H1 (cell line): Measurements from ENCODE around the gene ITSN1. TPM values are rescaled to one million over a fixed set of nuclear protein-coding genes. Genes with fewer than 3 reads are reported as not detected.

Experiments used
- CTCF ChIA-PET: fragments of 300-600 bp; sonication (Branson Sonifier 250); formaldehyde crosslinking; loops from one replicate; lab custom pipeline; 2021; ENCODE audit not compliant: partially characterized antibody; lab: Charles Lee
- POLR2A ChIA-PET: fragments of 300-600 bp; sonication (Branson Sonifier 250); formaldehyde crosslinking; loops from one replicate; lab custom pipeline; 2021; ENCODE audit warnings: inconsistent platforms; ENCODE audit not compliant: partially characterized antibody; lab: Charles Lee
- DNase-seq, 2 experiments: peaks; one replicate each; pipeline versions ENCODE4 v3.0.0 to v3.0.0-alpha.2; 2010 to 2022; ENCODE audit warnings: low spot score in 2 of 2, low read depth in 1 of 2, mixed read lengths in 1 of 2
- FAIRE-seq: peaks from 2 replicates; lab custom pipeline; 2011; peaks lifted over from hg19 to GRCh38; lab: Jason Lieb, UNC
- H2AFZ ChIP-seq: 2 replicates; pipeline ENCODE4 v1.8.1; 2012; ENCODE audit warnings: low read length, inconsistent platforms
- H2AK5ac ChIP-seq: 2 replicates; pipeline ENCODE4 v1.6.1; 2013; ENCODE audit warnings: low read depth, low read length
- H2BK120ac ChIP-seq: replicated peaks from 2 replicates; pipeline ENCODE3; 2013; ENCODE audit warnings: low read depth, low read length, inconsistent platforms
- H2BK12ac ChIP-seq: 2 replicates; pipeline ENCODE4 v1.6.1; 2013; ENCODE audit warnings: low read depth, low read length
- H2BK15ac ChIP-seq: 2 replicates; pipeline ENCODE4 v1.6.1; 2013; ENCODE audit warnings: low read length
- H2BK20ac ChIP-seq: 2 replicates; pipeline ENCODE4 v1.6.1; 2013; ENCODE audit warnings: low read length
- H2BK5ac ChIP-seq: 2 replicates; pipeline ENCODE4 v1.6.1; 2013; ENCODE audit warnings: low read depth, low read length
- H3K14ac ChIP-seq: 2 replicates; pipeline ENCODE4 v1.6.1; 2013; ENCODE audit warnings: inconsistent platforms; ENCODE audit not compliant: insufficient read length
- H3K18ac ChIP-seq: 2 replicates; pipeline ENCODE4 v1.6.1; 2013; ENCODE audit warnings: low read length; ENCODE audit errors: extremely low read depth
- H3K23ac ChIP-seq: 2 replicates; pipeline ENCODE4 v1.6.1; 2013; ENCODE audit warnings: inconsistent platforms; ENCODE audit not compliant: insufficient read length
- H3K23me2 ChIP-seq: 2 replicates; pipeline ENCODE4 v1.6.1; 2013; ENCODE audit warnings: low read depth, low read length
- H3K27ac ChIP-seq: 2 replicates; pipeline ENCODE4 v1.6.1; 2011; ENCODE audit warnings: low read depth, low read length, inconsistent platforms
- H3K27me3 ChIP-seq, 4 experiments: replicated peaks in 1 of 4; 1 replicate in 1 of 4; 2 replicates in 3 of 4; pipeline versions ENCODE4 v1.6.1 to v1.8.1; 2011 to 2013; ENCODE audit warnings: low read length in 3 of 4, mild to moderate bottlenecking in 3 of 4, inconsistent platforms in 2 of 4, mixed read lengths in 2 of 4, moderate library complexity in 1 of 4; ENCODE audit not compliant: control insufficient read depth in 3 of 4, insufficient read depth in 3 of 4; ENCODE audit errors: extremely low read depth in 1 of 4
- H3K36me3 ChIP-seq, 4 experiments: 2 replicates each; pipeline versions ENCODE4 v1.6.1 to v1.8.1; 2011 to 2013; ENCODE audit warnings: mild to moderate bottlenecking in 4 of 4, low read length in 3 of 4, moderate library complexity in 2 of 4, control low read depth in 1 of 4, inconsistent platforms in 1 of 4; ENCODE audit not compliant: insufficient read depth in 4 of 4, control insufficient read depth in 2 of 4
- H3K4ac ChIP-seq: replicated peaks from 2 replicates; pipeline ENCODE3; 2013; ENCODE audit warnings: low read length, low read depth, mixed read lengths, inconsistent platforms; ENCODE audit not compliant: insufficient read length
- H3K4me1 ChIP-seq, 4 experiments: replicated peaks in 1 of 4; 1 replicate in 1 of 4; 2 replicates in 3 of 4; pipeline versions ENCODE4 v1.6.1 to v1.8.1; 2011 to 2013; ENCODE audit warnings: low read length in 3 of 4, inconsistent platforms in 2 of 4, mixed read lengths in 1 of 4; ENCODE audit not compliant: insufficient read depth in 4 of 4, control insufficient read depth in 3 of 4
- H3K4me2 ChIP-seq, 2 experiments: 2 replicates each; pipeline versions ENCODE4 v1.6.1 to v1.8.1; 2011 to 2013; ENCODE audit warnings: low read depth in 2 of 2, low read length in 2 of 2, control low read depth in 1 of 2, inconsistent platforms in 1 of 2, mild to moderate bottlenecking in 1 of 2; ENCODE audit not compliant: insufficient read depth in 1 of 2
- H3K4me3 ChIP-seq, 4 experiments: fragments of 200-600, 300-600 bp in 1 of 4; sonication (generic), shearing (Covaris generic), sonication (Bioruptor Twin) in 1 of 4; 2 replicates each; pipeline versions ENCODE4 v1.5.1 to v1.8.1; 2011 to 2016; ENCODE audit warnings: low read length in 4 of 4, low read depth in 3 of 4, control low read depth in 2 of 4, inconsistent platforms in 2 of 4, mild to moderate bottlenecking in 2 of 4, mixed read lengths in 1 of 4, moderate library complexity in 1 of 4; ENCODE audit not compliant: insufficient read depth in 2 of 4; ENCODE audit errors: extremely low read depth in 1 of 4
- H3K56ac ChIP-seq: replicated peaks from 2 replicates; pipeline ENCODE3; 2013; ENCODE audit warnings: low read depth, mild to moderate bottlenecking, mixed read lengths, low read length, inconsistent platforms; ENCODE audit not compliant: insufficient read length
- H3K79me1 ChIP-seq: 2 replicates; pipeline ENCODE4 v1.6.1; 2013; ENCODE audit warnings: low read depth, low read length, control low read depth
- H3K79me2 ChIP-seq, 2 experiments: 2 replicates each; pipeline versions ENCODE4 v1.6.1 to v1.8.1; 2012 to 2013; ENCODE audit warnings: low read length in 2 of 2, mild to moderate bottlenecking in 2 of 2, inconsistent platforms in 1 of 2; ENCODE audit not compliant: insufficient read depth in 2 of 2, control insufficient read depth in 1 of 2
- H3K9ac ChIP-seq, 4 experiments: replicated peaks in 1 of 4; 1 replicate in 1 of 4; 2 replicates in 3 of 4; pipeline versions ENCODE4 v1.6.1 to v1.8.1; 2011 to 2013; ENCODE audit warnings: low read depth in 3 of 4, low read length in 3 of 4, control low read depth in 2 of 4, mild to moderate bottlenecking in 2 of 4, moderate library complexity in 2 of 4, inconsistent platforms in 1 of 4; ENCODE audit errors: extremely low read depth in 1 of 4
- H3K9me3 ChIP-seq, 2 experiments: 2 replicates each; pipeline versions ENCODE4 v1.6.1 to v1.8.1; 2012 to 2013; ENCODE audit warnings: mild to moderate bottlenecking in 2 of 2, moderate library complexity in 2 of 2, control low read depth in 1 of 2, inconsistent platforms in 1 of 2, low read depth in 1 of 2, low read length in 1 of 2, mixed read lengths in 1 of 2; ENCODE audit not compliant: insufficient read depth in 2 of 2
- H4K20me1 ChIP-seq, 2 experiments: replicated peaks in 1 of 2; 2 replicates each; pipeline versions ENCODE3 to v1.8.1; 2011 to 2013; ENCODE audit warnings: inconsistent platforms in 2 of 2, low read length in 2 of 2, mild to moderate bottlenecking in 1 of 2; ENCODE audit not compliant: insufficient read depth in 2 of 2, control insufficient read depth in 1 of 2
- H4K5ac ChIP-seq: 2 replicates; pipeline ENCODE4 v1.6.1; 2013; ENCODE audit warnings: low read length, low read depth, mixed read lengths, inconsistent platforms; ENCODE audit not compliant: insufficient read length
- H4K8ac ChIP-seq: 2 replicates; pipeline ENCODE4 v1.8.0; 2013; ENCODE audit warnings: mild to moderate bottlenecking, moderate library complexity, low read length, inconsistent platforms; ENCODE audit not compliant: insufficient read depth; ENCODE audit errors: extremely low read depth
- H4K91ac ChIP-seq: replicated peaks from 2 replicates; pipeline ENCODE3; 2013; ENCODE audit warnings: low read length, mixed read lengths, inconsistent platforms; ENCODE audit not compliant: insufficient read length
- BACH1 ChIP-seq: IDR thresholded peaks from 2 replicates; pipeline ENCODE4 v1.6.1; 2012; ENCODE audit warnings: low read length, improper control_type of control experiment
- GTF2F1 ChIP-seq: IDR thresholded peaks from 2 replicates; pipeline ENCODE4 v1.6.1; 2012; ENCODE audit warnings: low read depth, low read length, improper control_type of control experiment, borderline replicate concordance
- SP1 ChIP-seq: IDR thresholded peaks from 2 replicates; pipeline ENCODE4 v1.6.1; 2011; ENCODE audit warnings: low read depth, low read length
- WGBS, 2 experiments: shearing (Covaris generic) in 1 of 2; methylation state at CpG; one replicate each; pipeline versions ENCODE4 v1.1.6 to v1.1.7; 2013 to 2015; ENCODE audit warnings: low lambda C conversion rate in 2 of 2, mixed read lengths in 2 of 2, inconsistent platforms in 1 of 2, low coverage in 1 of 2, missing lambda C conversion rate in 1 of 2; ENCODE audit not compliant: insufficient replicate concordance in 2 of 2, insufficient coverage in 1 of 2, insufficient read length in 1 of 2; ENCODE audit errors: extremely low coverage in 1 of 2, missing lambda C conversion rate in 1 of 2; 5-methylcytosine and 5-hydroxymethylcytosine counted together
- polyA plus RNA-seq, 7 experiments: library from polyadenylated mRNA; depleted of rRNA in 3 of 7; stranded (reverse) in 5 of 7; unstranded in 2 of 7; fragments of >200 nt in 5 of 7; fragments of 200-250 nt in 2 of 7; gene quantifications; 1 replicate in 5 of 7; 2 replicates in 1 of 7; 4 replicates in 1 of 7; pipeline versions ENCODE4 v1.2.1 to v1.2.3, GENCODE V29; 2011 to 2013; ENCODE audit warnings: missing spikeins in 2 of 7, mixed read lengths in 2 of 7
- total RNA-seq: library from RNA; stranded (reverse); fragmentation: NEBNext Ultra II Directional; extraction: Animal tissue kit (Norgen Biotek cat#: 25700); gene quantifications from 2 replicates; pipeline ENCODE4 v1.2.1, GENCODE V29; 2021

Gene ITSN1
- total and polyA plus RNA-seq, 2 of the 8 experiments (the other 6 are each of a cell fraction or from before 2014, with no cell fraction given), result 60.8 to 78.1 TPM

- WGBS, 2 experiments, result 78% methylated on average over 3 of the region's 3 CpGs; no CpG with 5 or more reads in 1 of the 2 experiments
- H3K9me3 ChIP-seq, result no peaks in the 10 kb centered on the region
Measured at GRCh38 chr21:33791073-33791472, 148.8 kb downstream of the ITSN1 start.

More at GRCh38 chr21:33791073-33791472, 148.8 kb downstream of the ITSN1 start:
- POLR2A ChIA-PET, result interaction anchor here (1.3 kb wide), 1 partner anchor 10 kb away, joined by 3 read pairs; no protein-coding TSS in a partner anchor
- Histone ChIP-seq H3K23ac (no peak overlapping the region), H2BK15ac (no peak overlapping the region), H2AFZ (no peak overlapping the region), H3K36me3 (peaks cover 0 to 13% (median 3%) of the 10 kb centered on the region in 4 experiments; a peak in 4 of 8 replicates), H3K56ac (no peak overlapping the region), H3K4ac (no peak overlapping the region), H3K9ac (no peak overlapping the region), H2BK20ac (no peak overlapping the region), H3K79me1 (0 out of 2 replicates have a peak, but pooled peaks cover 2% of the 10 kb centered on the region), H3K27me3 (no peaks in the 10 kb centered on the region), H4K5ac (no peak overlapping the region), H3K18ac (no peak overlapping the region), H4K91ac (no peak overlapping the region), H4K8ac (no peak overlapping the region), H3K27ac (no peak overlapping the region), H3K4me3 (no peak overlapping the region), H2AK5ac (no peak overlapping the region), H3K4me2 (no peak overlapping the region), H2BK120ac (no peak overlapping the region), H2BK12ac (no peak overlapping the region), H3K23me2 (no peaks in the 10 kb centered on the region), H3K79me2 (0 out of 4 replicates have a peak, but pooled peaks cover 0 to 3% of the 10 kb centered on the region in 2 experiments), H3K14ac (no peak overlapping the region), H2BK5ac (no peak overlapping the region), H3K4me1 (peaks cover 0 to 9% (median 2%) of the 10 kb centered on the region in 4 experiments; a peak in 2 of 7 replicates), H4K20me1 (no peaks in the 10 kb centered on the region)
- CTCF ChIA-PET, result interaction anchor here (1.3 kb wide), 1 partner anchor 28 kb away, joined by 3 read pairs; no protein-coding TSS in a partner anchor
- no peak for DNase-seq
- TF ChIP-seq BACH1, result no peak
- no peak for TF ChIP-seq GTF2F1
- no peak for TF ChIP-seq SP1
- FAIRE-seq, result no peak
